ENCODE results near the gene INPP4A. TPM values are rescaled to one million over a fixed set of nuclear protein-coding genes. Genes with fewer than 3 reads are reported as not detected.

The INPP4A gene
- 5.8 to 11.4 TPM (median 9.1 TPM) in 5 replicates for total RNA-seq (2022; extraction: Qiagen RNA extraction; ENCODE audit: low read depth)

GRCh38 chr2:98444436-98445176, at the start of gene INPP4A:
Gene INPP4A, plus strand, starts transcription at chr2:98444858. Its CDS starts 75,191 bp downstream, at chr2:98520049.

GRCh38 chr2:98608116-98608961, 163.7 kb downstream of the INPP4A start, which contains the start of the genes COA5 and UNC50:
Gene COA5, minus strand, starts transcription at chr2:98608512. Its CDS starts 107 bp downstream, at chr2:98608405.
Gene UNC50, plus strand, starts transcription at chr2:98608589. Its CDS starts 1,171 bp downstream, at chr2:98609760.

Other genes starting within 250 kb of the INPP4A start
- not detected in 5 replicates for gene CNGA3, start 98.4 kb upstream of the INPP4A start, total RNA-seq (2022; extraction: Qiagen RNA extraction; ENCODE audit: low read depth)
- 17.5 to 23.2 TPM (median 22.9 TPM) in 5 replicates for gene COA5, start 163.7 kb downstream of the INPP4A start, total RNA-seq (2022; extraction: Qiagen RNA extraction; ENCODE audit: low read depth)
- 38.4 to 46.5 TPM (median 43.5 TPM) in 5 replicates for gene UNC50, start 163.7 kb downstream of the INPP4A start, total RNA-seq (2022; extraction: Qiagen RNA extraction; ENCODE audit: low read depth)